Stimulated activated CD4-positive, alpha-beta T cell treated with anti-CD3 and anti-CD28 coated beads, Interleukin-1b, Interleukin-23, amount 100 ng/mL, for 48 hours (primary cell): Measurements from ENCODE around the gene NRARP.

Experiments used
- DNase-seq: peaks from one replicate; pipeline ENCODE4 v3.0.0-alpha.2; 2020

NRARP gene

DNA sequence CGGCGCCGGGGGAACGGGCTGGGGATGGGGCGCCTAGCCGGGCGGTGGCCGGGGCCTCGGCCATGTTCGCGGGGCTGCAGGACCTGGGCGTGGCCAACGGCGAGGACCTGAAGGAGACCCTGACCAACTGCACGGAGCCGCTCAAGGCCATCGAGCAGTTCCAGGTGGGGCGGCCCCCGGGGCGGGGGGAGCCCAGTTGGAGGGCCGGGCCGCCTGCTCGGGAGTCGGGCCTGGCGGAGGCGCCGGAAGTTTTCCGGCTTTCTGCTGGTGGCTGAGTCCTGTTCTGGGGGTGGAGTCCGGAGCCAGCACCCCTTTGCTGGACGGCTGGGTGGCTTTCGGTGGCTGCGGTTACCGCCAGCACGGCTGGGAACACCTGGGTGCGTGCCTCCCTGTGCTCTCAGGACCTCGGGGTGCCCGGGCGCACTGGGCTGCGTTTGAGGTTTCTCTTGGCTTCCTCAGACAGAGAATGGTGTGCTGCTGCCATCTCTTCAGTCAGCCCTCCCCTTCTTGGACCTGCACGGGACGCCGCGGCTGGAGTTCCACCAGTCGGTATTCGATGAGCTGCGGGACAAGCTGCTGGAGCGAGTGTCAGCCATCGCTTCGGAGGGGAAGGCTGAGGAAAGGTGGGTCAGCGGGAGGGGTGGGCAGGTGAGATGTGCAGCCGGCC lies 46.5 kb downstream of the NRARP start:
- no peak for DNase-seq

DNA sequence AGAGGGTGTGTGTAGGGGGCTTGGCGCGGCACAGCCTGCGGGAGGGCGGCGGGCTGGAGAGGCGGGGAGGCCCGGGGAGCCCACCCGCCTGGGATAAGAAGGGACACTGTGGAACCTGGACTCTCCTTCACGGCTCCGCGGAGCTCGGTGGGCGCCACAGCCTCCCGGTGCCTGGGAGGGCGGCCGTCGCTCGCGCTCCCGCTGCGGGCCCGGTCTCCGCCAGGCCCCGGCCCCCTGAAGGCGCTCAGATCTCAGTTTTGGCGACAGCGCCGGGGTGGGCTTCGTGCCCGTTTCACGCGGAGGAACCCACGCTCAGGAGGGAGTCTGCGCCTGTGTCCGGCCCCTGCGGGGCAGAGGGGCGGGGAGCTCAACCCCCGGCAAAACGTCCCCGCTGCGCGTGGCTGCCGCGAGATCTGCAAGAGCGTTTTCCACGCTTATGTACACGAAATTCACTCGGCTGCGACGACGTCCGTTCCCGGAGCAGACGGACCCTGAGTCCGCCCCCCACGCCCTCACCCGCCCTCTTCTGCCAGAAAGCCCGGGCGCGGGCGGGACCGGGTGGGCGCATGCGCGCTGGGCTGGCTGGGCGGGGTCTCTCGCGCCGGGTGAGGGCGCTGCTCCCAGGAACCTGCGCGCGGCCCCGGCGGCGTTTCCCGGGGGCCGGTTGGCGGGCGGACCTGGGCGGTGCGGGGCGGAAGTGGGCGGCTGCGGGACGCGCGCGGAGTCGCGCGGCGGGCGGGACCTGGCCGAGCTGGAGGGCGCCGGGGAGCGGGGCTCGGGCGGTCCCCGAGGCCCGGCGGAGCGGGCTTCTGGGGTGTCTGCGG lies 47.2 kb downstream of the NRARP start, which contains the start of gene NELFB:
TSS of gene NELFB (plus strand) at position 704 of the 824 bp plus-strand sequence.
- DNase-seq: peak; percentile 92

DNA sequence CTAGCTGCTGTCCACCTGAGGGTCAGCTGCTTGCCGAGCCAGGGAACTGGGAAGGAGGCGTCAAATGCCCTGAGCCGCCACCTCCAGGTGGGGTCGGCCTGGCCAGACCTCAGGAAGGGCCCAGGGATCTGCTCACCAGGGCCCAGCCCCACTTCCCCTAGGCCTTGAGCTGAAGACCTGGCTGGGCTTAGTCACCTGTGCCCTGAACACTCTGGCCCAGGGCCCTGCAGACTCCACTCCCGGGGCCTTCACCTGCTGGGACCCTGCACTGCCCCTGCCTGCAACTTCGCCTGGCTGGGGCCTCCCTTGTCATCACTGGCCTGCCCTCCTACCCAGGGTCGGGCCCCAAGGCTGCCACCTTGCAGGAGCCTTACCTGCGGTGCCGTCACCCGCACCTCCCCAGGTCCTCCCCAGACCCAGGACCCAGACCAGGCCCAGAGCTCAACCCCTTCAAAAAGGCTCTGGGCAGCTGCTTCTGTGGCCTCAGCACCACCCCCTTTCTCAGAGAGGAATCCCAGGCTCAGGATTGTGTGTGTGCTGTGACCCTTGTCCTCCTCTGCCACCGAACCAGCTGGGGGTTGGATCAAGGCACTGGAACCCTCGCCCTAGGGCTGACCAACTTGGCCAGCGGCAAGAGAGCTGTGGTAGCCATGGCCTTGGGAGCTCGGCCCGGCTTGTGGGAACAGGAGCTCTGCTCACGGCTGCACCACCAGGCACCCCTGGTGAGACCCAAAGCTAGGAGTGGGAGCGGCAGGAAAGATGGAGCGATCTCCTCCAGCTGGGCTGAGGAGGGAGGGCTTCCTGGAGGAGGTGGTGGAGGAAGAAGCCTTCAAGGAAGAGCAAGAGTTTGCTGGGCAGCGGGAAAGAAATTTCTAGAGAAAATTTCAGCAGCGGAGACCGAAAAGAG lies 48.1 kb downstream of the NRARP start:
- no peak for DNase-seq

DNA sequence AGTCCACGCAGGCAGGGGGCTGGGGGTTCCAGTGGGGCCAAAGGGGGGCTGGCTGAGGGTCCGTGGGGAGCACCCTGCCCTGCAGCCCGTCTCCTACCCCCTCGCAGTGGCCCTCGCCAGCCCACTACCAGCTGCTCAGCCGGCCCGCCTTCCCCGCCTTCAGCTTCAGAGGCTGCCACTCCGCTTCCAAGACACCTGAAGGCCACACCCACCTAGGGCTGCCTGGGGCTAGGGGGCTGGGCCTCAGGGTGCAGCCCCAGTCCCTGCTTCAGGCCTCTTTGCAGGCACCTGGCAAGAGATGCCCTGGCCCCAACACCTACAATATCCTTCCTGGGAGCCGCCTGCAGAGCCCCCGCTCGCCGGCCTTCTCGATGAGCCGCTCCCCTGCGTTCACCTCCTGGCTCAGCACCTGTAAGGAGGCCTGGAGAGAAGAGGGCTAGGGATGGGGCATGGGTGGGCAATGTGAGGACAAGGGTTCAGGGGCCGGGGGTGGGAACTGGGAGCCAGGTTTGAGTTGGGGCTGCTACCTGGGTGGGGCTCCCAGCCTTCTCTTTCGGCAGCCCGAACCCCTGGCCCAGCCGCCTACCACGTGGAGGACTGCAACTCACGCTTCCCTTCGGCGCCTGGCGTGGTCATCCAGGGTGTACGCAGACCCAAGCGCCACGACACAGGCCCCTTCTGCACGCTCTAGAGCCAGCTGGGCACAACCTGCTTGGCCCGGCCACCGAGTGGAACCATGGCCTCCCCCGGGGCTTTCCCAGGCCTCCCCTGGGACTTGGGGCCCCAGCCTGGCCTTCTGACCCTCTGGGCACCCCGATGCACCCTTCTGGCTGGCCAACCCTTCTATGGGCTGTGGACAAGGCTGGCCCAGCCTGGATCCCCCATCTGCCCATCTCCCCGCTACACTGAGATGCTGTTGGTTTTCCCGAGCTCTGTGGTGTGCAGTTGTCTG lies 49.2 kb downstream of the NRARP start:
- DNase-seq: no peak

DNA sequence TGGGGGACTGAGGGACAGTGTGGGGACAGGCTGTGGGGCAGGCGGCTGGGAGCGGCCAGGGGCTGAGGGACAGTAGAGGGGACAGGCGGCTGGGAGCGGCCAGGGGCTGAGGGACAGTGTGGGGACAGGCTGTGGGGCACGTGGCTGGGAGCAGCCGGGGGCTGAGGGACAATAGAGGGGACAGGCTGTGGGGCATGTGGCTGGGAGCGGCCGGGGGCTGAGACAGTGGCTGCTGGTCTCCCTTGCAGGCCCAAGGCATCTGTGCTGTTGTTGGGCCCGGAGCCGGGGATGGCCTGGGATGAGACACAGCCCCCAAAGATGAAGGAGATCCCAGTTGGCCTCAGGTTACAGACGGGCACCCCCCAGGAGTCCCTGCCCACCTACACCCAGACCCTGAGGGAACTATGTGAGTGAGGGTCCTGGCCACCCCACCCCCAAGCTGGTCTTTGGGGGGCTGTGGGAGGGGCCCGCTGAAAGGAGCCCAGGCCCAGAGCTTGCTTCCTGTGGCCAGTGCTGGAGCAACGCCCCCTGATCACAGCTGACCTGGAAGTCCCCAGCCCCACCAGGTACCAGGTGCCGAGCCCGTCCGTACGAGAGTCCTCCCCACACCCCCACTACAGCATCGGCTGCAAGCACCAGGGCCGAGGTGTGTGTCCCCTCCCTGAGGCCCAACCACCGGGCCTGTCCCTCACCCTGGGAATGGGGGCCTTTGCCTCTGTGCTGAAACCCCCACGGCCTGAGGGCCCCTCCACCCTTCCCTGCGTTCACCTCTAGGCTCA lies 50.4 kb downstream of the NRARP start:
- no peak for DNase-seq

DNA sequence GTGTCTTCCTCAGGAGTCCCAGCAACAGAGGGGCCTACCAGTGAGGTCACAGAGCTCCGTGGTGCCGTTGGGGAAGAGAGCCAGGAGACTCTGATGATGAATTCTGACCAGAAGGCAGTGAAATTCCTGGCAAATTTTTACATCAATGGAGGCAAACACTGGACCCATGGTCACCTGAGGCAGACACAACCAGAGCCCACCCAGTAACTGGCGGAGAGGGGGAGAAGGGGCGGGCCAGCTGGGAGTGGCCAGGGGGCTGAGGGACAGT lies 50.9 kb downstream of the NRARP start, which contains the start of gene STPG3:
TSS of gene STPG3 (plus strand) at position 93 of the 268 bp plus-strand sequence. CDS start at position 94, 1 bp downstream.
- DNase-seq: no peak

DNA sequence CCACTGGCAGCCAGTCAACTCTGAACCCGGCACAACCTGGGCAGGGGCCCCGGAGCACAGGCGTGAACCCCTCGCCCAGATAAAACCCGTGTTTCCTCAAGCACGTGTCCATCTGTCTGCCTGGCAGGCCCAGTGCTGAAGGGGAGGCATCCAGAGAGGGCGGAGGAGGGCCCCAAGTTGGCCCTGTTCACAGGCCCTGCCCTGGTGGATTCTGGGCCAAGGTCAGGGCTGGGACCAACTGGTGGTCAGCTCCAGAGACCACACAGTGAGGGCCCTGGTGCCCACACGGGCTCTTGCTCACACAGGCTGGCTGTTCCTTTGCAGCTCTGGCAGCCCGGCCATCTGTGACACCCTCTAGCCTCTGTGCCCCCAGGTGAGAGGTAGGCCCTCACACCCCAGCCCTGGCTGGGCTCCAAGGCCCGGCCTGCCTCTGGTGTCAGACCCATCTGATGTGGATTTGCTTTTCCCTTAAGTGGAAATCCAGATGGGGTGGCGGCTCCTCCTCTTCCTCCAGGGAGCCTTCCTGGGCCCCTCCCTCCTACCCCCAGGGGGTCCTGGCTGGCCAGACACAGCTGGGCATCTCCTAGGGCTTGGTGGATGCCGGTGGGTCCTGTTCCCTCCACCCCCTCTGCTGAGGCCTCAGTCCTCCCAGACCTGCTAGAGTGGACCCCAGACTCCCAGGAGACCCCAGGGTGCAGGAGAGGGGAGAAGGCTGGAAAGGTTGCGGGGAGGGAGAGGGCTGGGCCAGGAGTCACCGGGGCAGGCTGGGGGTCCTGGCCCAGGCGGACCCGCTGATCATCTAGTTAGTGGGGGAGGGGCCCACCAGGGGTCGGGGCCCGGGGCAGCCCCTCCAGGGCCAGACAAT lies 51.5 kb downstream of the NRARP start:
- no peak for DNase-seq
